ENCODE measurements around the gene CFAP251.
A peak's percentile ranks its signal among the peaks of the same experiment; 100 is the strongest.

CFAP251 gene

DNA sequence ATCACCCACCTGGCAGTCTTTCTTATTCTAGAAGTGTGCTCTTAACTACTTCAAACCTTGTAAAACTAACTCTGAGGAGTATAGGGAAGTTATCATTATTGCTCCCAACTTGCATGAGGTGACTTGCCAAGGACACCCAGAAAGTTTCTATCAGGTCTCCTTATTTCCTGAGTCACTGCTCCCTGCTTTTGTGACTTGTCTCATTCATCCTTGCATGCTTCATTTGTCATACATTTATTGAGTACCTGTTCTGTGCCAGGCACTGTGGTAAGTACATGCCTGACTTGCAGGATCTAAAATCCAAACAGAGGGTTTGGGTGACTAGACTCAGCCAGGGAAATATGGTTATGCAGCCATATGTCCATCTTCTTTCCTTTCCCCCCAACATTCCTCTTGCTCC lies 25.5 kb downstream of the CFAP251 start:
- no peak for TF ChIP-seq POLR2A (IDR thresholded peaks at IDR 0.05; ENCODE audit: low read depth, low read length)
- no peak for TF ChIP-seq TAF1 (IDR thresholded peaks at IDR 0.05; ENCODE audit: low read depth, low read length)
- TF ChIP-seq SPI1 (IDR thresholded peaks at IDR 0.05; ENCODE audit: low read depth, low read length): no peak
- TF ChIP-seq POLR2AphosphoS5 (IDR thresholded peaks at IDR 0.05; ENCODE audit: low read depth, low read length): no peak
- no peak for TF ChIP-seq PAX5 (IDR thresholded peaks at IDR 0.05; ENCODE audit: insufficient read depth, low read length, severe bottlenecking)
- no peak for TF ChIP-seq POU2F2 (IDR thresholded peaks at IDR 0.05; ENCODE audit: low read depth, low read length)
- no peak for FAIRE-seq
- no peak for DNase-seq (ENCODE audit: insufficient read length, low spot score)

DNA sequence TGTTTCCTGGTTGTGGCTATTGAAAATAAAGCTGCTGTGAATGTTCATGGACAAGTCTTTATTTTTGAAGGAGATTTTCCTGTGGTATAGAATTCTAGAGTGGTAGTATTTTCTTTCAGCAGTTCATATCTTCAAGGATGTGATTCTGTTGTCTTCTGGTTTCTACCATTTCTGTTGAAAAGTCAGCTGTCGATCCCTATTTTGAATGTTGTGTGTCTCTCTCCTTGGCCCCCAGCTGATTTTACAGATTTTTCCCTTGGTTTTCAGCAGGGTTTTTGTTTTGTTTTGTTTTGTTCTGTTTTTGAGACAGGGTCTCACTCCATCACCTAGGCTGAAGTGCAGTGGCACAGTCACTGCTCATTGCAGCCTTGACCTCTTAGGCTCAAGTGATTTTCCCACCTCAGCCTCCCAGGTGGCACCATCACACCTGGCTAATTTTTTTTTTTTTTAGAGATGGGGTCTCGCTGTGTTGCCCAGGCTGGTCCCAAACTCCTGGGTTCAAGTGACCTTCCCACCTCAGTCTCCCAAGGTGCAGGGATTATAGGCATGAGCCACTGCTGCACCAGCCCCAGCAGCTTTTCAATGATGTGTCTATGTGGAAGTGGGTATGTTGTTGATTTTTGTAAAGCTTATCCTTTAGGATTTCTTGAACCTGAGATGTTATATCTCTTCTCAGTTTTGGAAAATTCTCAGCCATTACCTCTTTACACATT lies 28.1 kb downstream of the CFAP251 start:
- DNase-seq (ENCODE audit: insufficient read length, low spot score): no peak
- TF ChIP-seq POLR2A (IDR thresholded peaks at IDR 0.05; ENCODE audit: low read depth, low read length) (no peak), POU2F2 (IDR thresholded peaks at IDR 0.05; ENCODE audit: low read depth, low read length) (no peak), TAF1 (IDR thresholded peaks at IDR 0.05; ENCODE audit: low read depth, low read length) (no peak), SPI1 (IDR thresholded peaks at IDR 0.05; ENCODE audit: low read depth, low read length) (no peak), PAX5 (IDR thresholded peaks at IDR 0.05; ENCODE audit: insufficient read depth, low read length, severe bottlenecking) (no peak)
- no peak for FAIRE-seq

DNA sequence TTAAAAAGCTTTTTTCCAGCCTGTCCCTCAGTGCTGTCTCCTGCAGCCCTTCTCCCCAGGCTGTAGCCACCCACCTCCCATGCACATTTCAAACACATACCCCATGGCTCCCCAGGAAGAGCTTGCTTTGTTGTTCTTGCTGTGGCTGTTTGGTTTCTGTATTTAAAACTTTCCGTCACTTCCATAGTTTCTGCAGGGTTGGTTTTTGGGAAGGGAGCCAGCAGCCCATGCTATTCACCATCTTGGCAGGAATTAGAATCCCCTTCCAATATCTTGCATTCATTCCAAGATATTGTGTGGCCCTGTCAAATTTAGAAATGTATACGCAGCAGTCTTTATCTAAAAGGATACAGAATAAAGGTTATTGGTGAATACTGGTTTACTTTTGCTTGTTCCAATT lies 29.6 kb downstream of the CFAP251 start:
- FAIRE-seq (no peak), DNase-seq (ENCODE audit: insufficient read length, low spot score) (no peak)
- TF ChIP-seq POLR2AphosphoS5 (IDR thresholded peaks at IDR 0.05; ENCODE audit: low read depth, low read length) (no peak), POLR2A (IDR thresholded peaks at IDR 0.05; ENCODE audit: low read depth, low read length) (no peak), TAF1 (IDR thresholded peaks at IDR 0.05; ENCODE audit: low read depth, low read length) (no peak), PAX5 (IDR thresholded peaks at IDR 0.05; ENCODE audit: insufficient read depth, low read length, severe bottlenecking) (no peak), POU2F2 (IDR thresholded peaks at IDR 0.05; ENCODE audit: low read depth, low read length) (no peak), SPI1 (IDR thresholded peaks at IDR 0.05; ENCODE audit: low read depth, low read length) (no peak)

DNA sequence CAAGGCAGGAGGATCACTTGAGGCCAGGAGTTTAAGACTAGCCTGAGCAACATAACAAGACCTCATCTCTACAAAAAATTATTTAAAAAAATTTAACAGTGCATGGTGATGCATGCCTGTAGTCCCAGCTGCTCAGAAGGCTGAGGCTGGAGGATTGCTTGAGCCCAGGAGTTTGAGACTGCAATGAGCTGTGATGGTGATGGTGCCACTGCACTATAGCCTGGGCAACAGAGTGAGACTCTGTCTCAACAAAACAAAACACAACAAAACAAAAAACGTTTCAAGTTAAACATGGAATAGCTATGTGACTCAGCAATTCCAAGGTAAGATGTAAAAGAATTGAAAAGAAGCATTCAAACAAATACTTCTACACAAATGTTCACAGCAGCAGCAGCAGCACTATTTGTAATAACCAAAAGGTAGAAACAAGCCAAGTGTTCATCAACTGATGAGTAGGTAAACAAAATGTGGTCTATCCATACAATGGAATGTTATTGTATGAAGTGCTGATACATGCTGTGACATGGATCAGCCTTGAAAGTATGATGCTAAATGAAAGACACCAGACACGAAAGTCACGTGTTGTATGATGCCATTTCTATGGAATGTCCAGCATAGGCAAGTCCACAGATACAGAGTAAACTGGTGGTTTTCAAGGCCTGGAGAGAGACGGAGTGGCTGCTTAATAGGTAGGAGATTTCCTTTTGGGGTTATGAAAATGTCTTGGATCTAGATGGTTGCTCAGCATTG lies 31.4 kb downstream of the CFAP251 start:
- no peak for TF ChIP-seq POLR2A (IDR thresholded peaks at IDR 0.05; ENCODE audit: low read depth, low read length)
- no peak for TF ChIP-seq PAX5 (IDR thresholded peaks at IDR 0.05; ENCODE audit: insufficient read depth, low read length, severe bottlenecking)
- TF ChIP-seq SPI1 (IDR thresholded peaks at IDR 0.05; ENCODE audit: low read depth, low read length): no peak
- no peak for TF ChIP-seq TAF1 (IDR thresholded peaks at IDR 0.05; ENCODE audit: low read depth, low read length)
- TF ChIP-seq POU2F2 (IDR thresholded peaks at IDR 0.05; ENCODE audit: low read depth, low read length): no peak
- no peak for TF ChIP-seq POLR2AphosphoS5 (IDR thresholded peaks at IDR 0.05; ENCODE audit: low read depth, low read length)
- FAIRE-seq (no peak), DNase-seq (ENCODE audit: insufficient read length, low spot score) (no peak)

DNA sequence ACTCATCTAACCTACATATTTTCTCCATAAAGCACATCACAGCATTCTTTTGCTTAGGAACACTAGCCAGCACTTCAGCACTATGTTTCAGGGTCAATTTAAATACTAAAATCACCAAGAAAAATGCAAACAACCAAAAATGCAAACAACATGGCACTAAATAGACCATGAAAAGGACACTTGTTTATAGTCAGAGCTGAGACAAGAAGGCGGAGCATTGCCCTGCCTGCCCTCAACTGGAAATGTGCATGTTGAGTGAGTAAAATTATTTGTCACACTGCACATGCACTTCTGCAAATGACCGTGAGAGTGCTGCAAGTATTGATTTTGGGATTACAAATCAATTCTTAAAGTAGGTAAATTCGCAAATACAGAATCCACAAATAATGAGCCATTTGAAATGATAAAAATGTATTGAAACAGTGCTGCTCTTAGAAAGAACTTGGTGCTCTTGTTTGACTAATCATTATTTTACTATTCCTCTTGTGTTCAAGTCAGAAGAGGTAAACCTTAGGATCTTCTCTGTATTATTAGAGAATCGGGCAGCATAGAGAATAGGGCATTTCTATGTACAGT lies 34.8 kb downstream of the CFAP251 start:
- DNase-seq (ENCODE audit: insufficient read length, low spot score) (no peak), FAIRE-seq (no peak)
- no peak for TF ChIP-seq PAX5 (IDR thresholded peaks at IDR 0.05; ENCODE audit: insufficient read depth, low read length, severe bottlenecking)
- TF ChIP-seq POLR2AphosphoS5 (IDR thresholded peaks at IDR 0.05; ENCODE audit: low read depth, low read length): no peak
- TF ChIP-seq POLR2A (IDR thresholded peaks at IDR 0.05; ENCODE audit: low read depth, low read length): no peak
- no peak for TF ChIP-seq POU2F2 (IDR thresholded peaks at IDR 0.05; ENCODE audit: low read depth, low read length)
- no peak for TF ChIP-seq SPI1 (IDR thresholded peaks at IDR 0.05; ENCODE audit: low read depth, low read length)
- no peak for TF ChIP-seq TAF1 (IDR thresholded peaks at IDR 0.05; ENCODE audit: low read depth, low read length)

DNA sequence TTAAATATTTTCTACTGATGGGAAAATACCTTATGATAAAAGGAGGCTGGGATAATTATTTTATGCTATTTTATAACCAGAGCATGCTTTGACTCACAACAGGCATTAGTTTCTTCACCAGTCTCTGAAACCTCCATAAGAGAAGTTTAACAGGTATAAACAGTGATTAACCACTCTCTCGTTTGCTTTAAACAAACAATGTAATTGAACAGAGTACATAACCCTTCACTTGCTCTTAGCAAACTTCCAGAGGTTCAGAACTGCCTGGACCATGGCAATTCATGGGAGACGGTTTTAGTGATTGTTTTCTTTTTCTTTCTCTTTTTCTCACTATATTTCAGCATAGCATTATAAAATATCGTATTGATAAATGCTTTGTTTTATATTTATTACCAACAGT lies 35.3 kb downstream of the CFAP251 start:
- DNase-seq (ENCODE audit: insufficient read length, low spot score) (no peak), FAIRE-seq (no peak)
- no peak for TF ChIP-seq POLR2AphosphoS5 (IDR thresholded peaks at IDR 0.05; ENCODE audit: low read depth, low read length)
- no peak for TF ChIP-seq PAX5 (IDR thresholded peaks at IDR 0.05; ENCODE audit: insufficient read depth, low read length, severe bottlenecking)
- no peak for TF ChIP-seq POU2F2 (IDR thresholded peaks at IDR 0.05; ENCODE audit: low read depth, low read length)
- TF ChIP-seq TAF1 (IDR thresholded peaks at IDR 0.05; ENCODE audit: low read depth, low read length): no peak
- no peak for TF ChIP-seq POLR2A (IDR thresholded peaks at IDR 0.05; ENCODE audit: low read depth, low read length)
- TF ChIP-seq SPI1 (IDR thresholded peaks at IDR 0.05; ENCODE audit: low read depth, low read length): no peak

DNA sequence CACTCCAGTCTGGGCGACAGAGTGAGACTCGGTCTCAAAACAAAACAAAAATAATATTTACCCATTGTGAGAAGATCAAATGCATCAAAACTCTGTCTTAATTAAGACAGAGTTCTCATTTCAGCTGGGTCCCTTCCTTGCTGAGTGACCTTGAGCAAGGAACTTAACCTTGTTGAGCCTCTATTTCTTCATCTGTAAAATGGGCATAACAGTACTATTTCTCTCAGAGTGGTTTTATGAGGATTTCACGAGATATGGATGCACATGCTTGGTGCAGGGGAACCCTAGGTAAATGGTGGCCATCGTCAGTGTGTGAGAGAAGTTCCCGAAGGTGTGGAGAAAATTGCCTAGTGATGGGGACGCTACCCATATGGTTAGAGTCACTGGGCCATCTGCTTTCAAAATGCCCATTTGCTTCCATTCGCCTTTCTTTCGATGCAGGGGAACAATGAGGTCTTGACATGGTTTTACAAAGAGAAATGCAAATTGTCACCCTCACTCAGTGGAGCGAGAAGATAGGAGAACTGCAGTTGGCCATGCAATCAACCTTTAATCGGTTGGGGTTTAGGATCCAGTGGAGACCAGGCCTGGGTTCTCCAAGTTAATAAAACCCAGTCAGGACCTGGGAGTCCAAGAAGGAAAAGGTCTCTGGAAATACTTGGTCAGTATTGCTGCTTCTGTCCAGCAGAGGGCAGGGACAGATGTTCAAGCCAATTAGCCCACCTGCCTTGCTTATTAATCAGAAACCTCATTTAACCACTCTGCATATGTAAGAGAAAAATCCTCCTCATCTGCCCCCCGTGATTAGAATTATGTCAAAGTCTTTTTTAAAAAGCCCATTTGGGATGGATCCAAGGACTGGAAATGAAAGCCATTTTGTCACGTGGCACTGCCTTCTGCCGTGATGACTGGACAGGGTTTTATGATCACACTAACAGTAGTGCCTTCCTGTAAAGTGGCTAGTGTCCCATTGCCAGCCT lies 37.2 kb downstream of the CFAP251 start:
- TF ChIP-seq SPI1 (IDR thresholded peaks at IDR 0.05; ENCODE audit: low read depth, low read length) (no peak), POU2F2 (IDR thresholded peaks at IDR 0.05; ENCODE audit: low read depth, low read length) (no peak), POLR2A (IDR thresholded peaks at IDR 0.05; ENCODE audit: low read depth, low read length) (no peak), PAX5 (IDR thresholded peaks at IDR 0.05; ENCODE audit: insufficient read depth, low read length, severe bottlenecking) (no peak), POLR2AphosphoS5 (IDR thresholded peaks at IDR 0.05; ENCODE audit: low read depth, low read length) (no peak), TAF1 (IDR thresholded peaks at IDR 0.05; ENCODE audit: low read depth, low read length) (no peak)
- FAIRE-seq (no peak), DNase-seq (ENCODE audit: insufficient read length, low spot score) (no peak)

DNA sequence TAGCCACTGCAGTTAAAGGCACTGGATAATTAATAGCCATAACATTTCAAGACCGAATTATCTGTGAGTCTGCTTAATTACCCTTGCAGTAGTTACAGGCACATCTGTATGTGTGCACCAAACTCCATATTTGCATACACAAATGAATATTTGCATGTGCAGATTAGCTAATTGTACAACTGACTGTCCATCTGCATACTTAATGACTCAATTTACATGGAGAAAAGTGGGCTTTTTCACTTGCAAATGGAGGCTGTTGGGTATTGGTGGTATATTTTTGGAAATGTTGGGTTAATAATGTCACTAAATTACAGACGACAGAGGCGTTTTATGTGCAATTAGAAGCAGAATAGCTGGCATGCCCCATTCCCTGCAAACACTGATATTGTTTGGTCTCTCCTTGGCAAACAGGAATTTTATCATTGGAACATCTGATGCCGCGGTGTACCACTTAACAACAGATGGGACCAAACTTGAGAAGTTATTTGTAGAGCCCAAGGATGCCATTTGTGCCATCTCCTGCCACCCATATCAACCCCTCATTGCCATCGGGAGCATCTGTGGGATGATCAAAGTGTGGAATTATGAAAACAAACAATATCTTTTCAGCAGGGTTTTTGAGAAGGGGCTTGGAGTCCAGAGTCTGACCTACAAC lies 39.6 kb downstream of the CFAP251 start:
- FAIRE-seq (peak; percentile 38), DNase-seq (ENCODE audit: insufficient read length, low spot score) (no peak)
- TF ChIP-seq POLR2AphosphoS5 (IDR thresholded peaks at IDR 0.05; ENCODE audit: low read depth, low read length): no peak
- no peak for TF ChIP-seq TAF1 (IDR thresholded peaks at IDR 0.05; ENCODE audit: low read depth, low read length)
- no peak for TF ChIP-seq PAX5 (IDR thresholded peaks at IDR 0.05; ENCODE audit: insufficient read depth, low read length, severe bottlenecking)
- no peak for TF ChIP-seq POLR2A (IDR thresholded peaks at IDR 0.05; ENCODE audit: low read depth, low read length)
- no peak for TF ChIP-seq SPI1 (IDR thresholded peaks at IDR 0.05; ENCODE audit: low read depth, low read length)
- no peak for TF ChIP-seq POU2F2 (IDR thresholded peaks at IDR 0.05; ENCODE audit: low read depth, low read length)
